T-helper 1 cell (primary cell): ENCODE measurements around the gene TRMT112.
A peak's percentile ranks its signal among the peaks of the same experiment; 100 is the strongest.

ENCODE experiments used
- DNase-seq, 5 donors: peaks; one replicate each; pipeline ENCODE4 v3.0.0-alpha.2; 2012 to 2020

Gene TRMT112

DNA sequence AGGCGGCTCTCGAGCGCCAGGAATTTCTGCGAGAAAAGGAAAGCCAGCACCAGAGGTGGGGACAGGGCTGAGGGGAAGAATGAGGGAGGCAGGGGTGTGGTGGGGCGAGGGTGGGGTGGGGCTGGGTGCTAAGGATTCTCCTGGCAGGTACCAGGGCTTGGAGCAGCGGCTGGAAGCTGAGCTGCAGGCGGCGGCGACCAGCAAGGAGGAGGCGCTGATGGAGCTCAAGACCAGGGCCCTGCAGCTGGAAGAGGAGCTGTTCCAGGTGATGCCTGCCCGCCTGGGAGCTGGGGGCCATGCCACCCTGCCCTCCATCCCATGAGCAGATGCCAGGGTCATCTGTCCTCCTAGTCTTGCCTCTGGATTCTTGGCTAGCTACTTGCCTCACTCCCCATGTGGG, 32.0 kb upstream of the TRMT112 start:
- no peak for DNase-seq

DNA sequence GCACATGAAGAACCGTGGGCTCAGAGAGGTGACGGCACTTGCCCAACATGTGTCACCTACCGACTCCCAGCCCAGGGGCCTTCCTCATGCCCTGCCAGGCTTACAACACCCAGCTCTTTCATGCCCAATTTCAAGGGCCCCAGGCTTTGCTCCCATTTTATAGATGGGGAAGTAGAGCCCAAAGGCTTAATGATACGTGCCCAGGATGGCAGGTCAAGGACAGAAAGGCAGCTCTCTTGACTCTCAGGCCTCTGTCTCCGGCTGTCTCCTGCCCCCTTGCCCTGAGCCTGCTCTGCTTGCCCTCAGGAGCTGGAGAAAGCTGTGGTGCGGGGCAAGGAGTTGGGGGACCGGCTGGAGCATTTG, 31.6 kb upstream of the TRMT112 start:
- DNase-seq, result no peak

DNA sequence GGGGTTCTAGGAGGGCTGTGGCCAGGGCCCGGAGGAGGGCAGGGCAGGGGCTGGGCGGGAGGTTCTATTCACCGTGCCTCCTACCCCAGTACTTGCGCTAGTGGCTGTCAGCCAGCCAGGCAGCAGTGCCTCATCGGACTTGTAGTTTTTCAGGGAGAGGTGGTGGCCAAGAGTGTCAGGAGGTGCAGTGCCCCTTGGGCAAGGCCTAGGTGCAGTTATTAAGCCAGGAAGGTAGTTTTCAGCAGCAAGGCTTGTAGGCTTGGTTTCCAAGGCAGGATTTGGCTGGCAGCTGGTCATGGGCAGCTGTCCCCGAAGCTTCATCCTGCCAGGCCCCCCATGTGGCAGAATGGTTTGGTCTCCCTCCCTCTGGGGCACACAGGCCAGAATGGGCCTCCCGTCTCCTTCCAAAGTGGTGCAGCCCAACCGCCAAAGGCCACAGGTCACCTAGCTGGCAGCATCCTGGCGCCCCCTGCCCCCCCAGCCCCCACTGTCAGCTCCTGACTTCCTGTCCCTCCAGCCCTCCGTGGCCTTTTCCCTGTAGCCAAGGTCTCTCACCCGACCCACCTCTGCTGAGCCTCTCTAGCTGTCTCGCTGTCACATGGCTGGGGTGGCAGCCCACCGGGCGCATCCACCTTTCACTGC, 31.1 kb upstream of the TRMT112 start:
- no peak for DNase-seq

DNA sequence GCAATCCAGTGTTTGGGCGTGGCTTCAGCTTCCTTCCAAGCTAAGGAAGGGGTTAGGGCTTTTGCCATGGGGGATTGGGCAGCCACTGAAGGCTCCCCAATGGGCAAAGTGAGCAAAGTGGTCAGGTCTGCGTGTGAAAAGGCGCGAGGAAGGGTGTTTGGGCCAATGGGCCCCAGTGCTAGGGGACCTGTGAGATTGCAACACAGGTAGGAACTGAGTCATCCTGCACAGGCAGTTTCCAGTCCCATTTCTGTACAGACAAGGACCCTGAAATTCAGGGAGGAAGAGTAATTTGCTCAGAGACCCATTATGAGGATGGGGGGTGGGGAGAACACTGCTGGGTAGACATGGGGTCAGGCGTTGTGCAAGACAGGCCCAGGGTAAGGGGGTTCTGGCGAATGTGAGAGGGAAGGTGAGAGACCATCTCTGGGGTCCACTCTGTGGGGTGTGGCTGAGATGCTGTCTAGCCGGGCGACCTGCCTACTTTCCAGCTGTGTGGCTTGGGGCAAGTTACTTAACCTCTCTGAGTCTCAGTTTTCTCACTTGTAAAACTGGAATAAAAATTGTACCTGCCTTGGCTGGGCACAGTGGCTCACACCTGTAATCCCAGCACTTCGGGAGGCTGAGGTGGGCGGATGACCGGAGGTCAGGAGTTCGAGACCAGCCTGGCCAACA, 30.0 kb upstream of the TRMT112 start:
- DNase-seq, result no peak

DNA sequence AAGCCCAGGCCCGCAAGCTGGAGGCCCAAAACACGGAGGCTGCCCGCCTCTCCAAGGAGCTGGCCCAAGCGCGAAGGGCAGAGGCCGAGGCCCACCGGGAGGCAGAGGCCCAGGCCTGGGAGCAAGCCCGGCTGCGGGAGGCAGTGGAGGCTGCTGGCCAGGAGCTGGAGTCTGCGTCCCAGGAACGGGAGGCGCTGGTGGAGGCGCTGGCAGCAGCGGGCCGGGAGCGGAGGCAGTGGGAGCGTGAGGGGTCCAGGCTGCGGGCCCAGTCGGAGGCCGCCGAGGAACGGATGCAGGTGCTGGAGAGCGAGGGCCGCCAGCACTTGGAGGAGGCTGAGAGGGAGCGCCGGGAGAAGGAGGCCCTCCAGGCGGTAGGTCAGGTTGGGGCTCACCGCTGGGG, 27.4 kb upstream of the TRMT112 start:
- no peak for DNase-seq

DNA sequence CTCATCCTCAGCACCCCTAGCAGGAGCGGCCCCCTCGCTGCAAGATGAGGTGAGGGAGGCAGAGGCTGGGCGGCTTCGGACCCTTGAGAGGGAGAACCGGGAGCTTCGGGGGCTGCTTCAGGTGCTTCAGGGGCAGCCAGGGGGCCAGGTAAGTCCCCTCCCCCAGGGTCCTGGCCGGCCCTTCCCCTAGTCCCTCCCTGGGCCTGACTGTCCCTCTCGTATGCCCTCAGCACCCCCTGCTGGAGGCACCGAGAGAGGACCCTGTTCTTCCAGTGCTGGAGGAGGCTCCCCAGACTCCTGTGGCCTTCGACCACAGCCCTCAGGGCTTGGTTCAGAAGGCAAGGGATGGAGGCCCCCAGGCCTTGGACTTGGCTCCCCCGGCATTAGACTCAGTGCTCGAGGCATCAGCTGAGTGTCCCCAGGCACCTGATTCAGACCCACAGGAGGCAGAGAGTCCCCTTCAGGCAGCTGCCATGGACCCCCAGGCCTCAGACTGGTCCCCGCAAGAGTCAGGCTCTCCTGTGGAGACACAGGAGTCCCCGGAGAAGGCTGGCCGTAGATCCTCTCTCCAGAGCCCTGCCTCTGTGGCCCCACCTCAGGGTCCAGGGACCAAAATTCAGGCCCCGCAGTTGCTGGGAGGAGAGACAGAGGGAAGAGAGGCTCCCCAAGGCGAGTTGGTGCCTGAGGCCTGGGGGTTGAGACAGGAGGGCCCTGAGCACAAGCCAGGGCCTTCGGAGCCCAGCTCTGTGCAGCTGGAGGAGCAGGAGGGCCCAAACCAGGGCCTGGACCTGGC, 26.6 kb upstream of the TRMT112 start:
- no peak for DNase-seq

DNA sequence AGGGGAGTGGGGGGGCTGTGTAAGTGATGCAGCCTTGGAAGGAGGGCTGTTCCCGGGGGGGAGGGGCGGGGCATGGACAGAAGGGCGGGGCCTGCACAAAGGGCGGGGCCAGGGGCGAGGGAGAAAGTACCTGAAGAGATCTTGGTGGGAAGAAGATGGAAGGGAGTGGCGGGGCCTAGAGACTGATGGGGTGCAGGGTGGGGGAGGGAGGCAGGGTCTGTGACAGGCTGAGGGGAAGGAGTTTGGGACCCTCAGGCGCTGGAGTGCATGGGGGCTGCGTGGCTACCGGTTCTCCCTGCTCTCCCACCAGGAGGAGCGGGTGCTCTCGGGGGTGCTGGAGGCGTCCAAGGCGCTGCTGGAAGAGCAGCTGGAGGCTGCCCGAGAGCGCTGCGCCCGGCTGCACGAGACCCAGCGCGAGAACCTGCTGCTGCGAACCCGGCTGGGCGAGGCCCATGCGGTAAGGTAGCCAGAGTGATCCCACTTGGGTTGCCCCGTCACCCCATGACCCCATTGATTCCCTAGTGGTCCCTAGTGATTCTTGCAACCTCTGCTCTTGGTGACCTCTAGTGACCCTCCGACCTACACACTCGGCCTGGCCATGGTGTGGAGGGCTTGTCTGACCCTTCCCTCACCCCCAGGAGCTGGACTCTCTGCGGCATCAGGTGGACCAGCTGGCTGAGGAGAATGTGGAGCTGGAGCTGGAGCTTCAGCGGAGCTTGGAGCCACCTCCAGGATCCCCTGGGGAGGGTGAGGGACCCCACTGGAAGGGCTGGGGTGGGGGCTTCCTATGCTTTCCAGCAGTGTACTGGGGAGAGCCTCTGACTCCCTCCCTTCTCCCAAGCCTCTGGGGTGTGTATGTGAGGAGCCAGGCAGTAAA, 25.7 kb upstream of the TRMT112 start:
- peak in 1 of 5 donors; percentile 39 for DNase-seq

DNA sequence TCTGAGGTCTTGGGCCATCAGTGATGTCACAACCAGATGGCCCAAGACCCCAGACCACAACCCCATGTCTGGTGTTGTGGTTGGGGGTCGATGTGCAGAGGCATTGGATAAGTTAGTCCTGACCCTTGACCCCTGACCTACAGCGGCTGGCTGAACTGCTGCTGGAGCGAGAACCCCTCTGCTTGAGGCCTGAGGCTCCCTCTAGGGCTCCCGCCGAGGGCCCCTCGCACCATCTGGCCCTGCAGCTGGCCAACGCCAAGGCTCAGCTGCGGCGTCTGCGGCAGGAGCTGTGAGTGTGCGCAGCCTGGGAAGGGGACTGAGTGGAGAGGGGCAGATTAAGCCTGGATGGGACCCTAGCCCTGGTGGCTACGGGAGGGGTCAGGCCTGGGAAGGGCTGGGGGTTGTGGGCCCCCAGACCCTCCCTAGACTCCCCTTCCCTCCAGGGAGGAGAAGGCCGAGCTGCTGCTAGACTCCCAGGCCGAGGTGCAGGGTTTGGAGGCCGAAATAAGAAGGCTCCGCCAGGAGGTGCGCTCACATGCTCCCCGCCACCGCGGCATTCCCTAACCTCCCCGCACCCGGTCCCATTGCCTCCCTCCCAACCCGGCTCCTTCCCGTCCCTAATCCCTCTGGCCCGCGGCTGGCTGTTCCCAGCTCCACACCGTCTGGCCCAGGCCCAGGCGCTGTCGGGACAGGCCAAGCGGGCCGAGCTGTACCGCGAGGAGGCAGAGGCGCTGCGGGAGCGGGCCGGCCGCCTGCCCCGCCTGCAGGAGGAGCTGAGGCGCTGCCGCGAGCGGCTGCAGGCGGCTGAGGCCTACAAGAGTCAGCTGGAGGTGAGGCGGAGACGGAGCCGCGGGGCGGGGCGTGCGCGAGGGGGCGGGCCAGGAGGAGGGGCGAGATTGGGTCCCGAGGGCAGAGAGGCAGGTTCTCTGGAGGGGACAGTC, 24.8 kb upstream of the TRMT112 start:
- DNase-seq, result peak; percentile 74 to 91 (median 85)

GRCh38 chr11:64341429-64341828, 24.1 kb upstream of the TRMT112 start:
- no peak for DNase-seq

- DNase-seq, result peak; percentile 52 to 75 (median 66)
Measured at GRCh38 chr11:64340671-64341335, 23.4 kb upstream of the TRMT112 start.

DNA sequence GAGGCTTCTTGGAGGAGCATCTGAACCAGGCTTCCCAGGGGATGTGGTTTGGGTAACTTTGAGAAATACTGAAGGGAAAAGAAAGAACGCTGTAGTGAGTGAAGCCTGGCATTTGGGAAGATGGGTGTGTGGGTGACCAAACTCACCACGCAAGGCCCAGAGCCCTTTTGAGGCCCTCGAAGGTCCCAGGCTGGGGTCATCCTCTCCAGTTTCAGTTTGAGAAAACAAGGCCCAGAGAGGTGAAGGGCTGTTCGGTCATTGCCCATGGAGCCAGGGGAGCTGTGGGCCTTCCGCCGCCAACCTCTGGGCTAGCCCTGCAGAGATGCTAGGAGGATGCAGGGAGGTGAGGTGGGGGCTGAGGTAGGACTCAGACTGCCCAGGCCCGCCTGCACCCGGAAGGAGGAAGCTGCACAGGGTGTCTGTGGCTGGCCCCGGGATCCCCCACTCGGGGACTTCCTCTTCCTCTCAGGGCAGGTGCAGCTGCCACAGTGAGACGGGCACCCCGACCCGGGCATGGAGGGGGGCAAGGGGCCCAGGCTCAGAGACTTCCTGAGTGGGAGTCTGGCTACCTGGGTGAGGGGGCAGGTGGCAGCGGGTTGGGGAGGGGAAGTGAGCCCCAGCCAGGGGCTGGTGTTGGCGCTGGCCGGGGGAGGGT, 22.5 kb upstream of the TRMT112 start, which contains the start of gene CCDC88B:
CCDC88B (plus strand) TSS at position 451 of the 655 bp plus-strand sequence; CDS start at position 514, 63 bp downstream.
- DNase-seq, result peak; percentile 84 to 90 (median 84)

DNA sequence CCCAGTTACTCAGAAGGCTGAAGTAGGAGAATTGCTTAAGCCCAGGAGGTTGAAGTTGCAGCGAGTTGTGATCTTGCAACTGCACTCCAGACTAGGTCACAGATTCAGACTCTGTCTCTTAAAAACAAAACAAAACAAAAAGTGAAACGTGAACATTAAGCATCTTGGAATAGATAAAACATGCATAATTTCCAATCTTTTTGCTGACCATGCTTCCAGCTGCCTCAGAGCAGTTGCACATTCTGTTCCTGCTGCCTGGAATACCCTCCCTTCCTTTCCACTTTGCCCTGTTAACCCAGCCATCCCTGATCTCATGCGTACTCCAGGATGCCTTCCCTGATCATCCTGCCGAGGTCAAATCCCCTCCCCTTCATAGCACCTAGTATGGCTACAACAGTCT, 21.9 kb upstream of the TRMT112 start:
- no peak for DNase-seq

GRCh38 chr11:64338716-64339115, 21.4 kb upstream of the TRMT112 start:
- DNase-seq, result no peak

DNA sequence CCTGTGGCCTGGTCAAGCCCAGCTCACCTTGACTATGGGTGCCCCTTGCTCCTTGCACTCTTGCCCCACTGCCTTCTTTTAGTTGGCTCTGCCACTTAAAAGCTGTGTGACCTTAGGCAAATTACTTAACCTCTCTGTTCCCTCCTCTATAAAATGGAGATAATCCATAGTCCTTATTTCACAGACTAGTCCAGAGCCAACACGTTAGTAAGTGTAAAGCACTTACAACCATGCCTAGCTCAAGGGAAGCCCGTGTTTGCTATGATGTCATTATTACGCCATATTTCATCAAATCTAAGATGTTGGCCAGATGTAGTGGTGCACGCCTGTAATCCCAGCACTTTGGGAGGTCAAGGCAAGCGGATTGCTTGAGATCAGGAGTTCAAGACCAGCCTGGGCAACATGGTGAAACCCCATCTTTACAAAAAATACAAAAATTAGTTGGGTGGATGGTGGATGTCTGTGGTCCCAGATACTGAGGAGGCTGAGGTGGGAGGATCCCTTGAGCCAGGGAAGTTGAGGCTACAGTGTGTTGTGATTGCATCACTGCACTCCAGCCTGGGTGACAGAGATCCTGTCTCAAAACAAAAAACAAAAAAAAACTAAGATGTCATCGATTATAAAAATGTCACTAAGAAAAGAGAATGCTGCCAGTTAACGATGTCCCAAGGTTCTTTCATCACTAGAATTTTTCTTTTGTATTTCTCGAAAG, 20.3 kb upstream of the TRMT112 start:
- DNase-seq, result no peak

DNA sequence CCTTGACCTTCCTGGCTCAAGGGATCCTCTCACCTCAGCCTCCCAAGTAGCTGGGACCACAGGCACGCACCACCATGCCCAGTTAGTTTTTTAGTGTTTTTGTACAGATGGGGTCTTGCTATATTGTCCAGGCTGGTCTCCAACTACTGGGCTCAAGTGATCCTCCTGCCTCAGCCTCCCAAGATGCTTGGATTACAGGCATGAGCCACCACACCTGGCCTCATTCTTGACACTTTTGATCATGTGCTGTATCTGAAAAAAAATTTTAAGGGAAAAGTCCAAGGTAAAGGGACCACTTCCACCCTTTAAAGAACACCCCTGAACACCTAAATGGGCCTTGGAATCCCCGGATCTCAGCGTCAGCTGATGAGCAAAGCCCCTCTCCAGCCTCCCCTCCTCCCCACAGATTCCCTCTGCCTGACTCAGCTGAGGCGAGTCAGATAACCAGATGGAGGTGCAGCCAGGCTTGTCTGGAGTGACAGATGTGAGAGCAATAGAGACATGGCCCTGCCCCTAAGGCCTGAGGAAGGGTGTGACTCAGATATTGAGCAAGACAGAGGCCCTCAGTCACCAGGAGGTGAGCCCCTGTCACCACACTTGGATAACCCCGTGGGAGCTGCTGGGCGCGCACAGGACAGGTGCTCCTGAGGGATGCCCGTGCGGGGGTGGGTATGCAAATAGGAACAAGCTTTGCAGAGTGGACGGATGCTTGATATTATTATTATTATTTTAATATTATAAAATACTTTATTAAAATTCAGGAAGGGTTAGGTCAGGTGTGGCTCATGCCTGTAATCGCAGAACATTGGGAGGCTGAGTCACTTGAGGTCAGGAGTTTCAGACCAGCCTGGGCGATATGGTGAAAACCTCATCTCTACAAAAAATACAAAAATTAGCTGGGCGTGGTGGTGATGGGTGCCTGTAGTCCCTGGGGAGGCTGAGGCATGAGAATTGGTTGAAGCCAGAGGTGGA, 17.7 kb upstream of the TRMT112 start:
- DNase-seq, result no peak

GRCh38 chr11:64333556-64333955, 16.2 kb upstream of the TRMT112 start:
- no peak for DNase-seq

- peak in 4 of 5 donors; percentile 43 to 86 (median 46) for DNase-seq
Measured at GRCh38 chr11:64331569-64332371, 14.4 kb upstream of the TRMT112 start.

- no peak for DNase-seq
Measured at GRCh38 chr11:64330888-64331287, 13.5 kb upstream of the TRMT112 start.
